HEK293 (cell line): Measurements from ENCODE around the gene EID2.

Source experiments
- GLIS2 ChIP-seq: fragments of 450-650 bp; formaldehyde crosslinking; IDR thresholded peaks from 2 replicates; pipeline ENCODE4 v1.5.1; 2016; ENCODE audit warnings: missing biosample characterization, missing genetic modification characterization
- HOXD13 ChIP-seq: sonication (generic); formaldehyde crosslinking; IDR thresholded peaks from 2 replicates; pipeline ENCODE4 v1.8.0; 2022; ENCODE audit warnings: missing genetic modification reagents, borderline replicate concordance
- OSR2 ChIP-seq: fragments of 450-650 bp; formaldehyde crosslinking; IDR thresholded peaks from 2 replicates; pipeline ENCODE4 v1.5.1; 2016; ENCODE audit warnings: missing biosample characterization, missing genetic modification characterization
- OVOL3 ChIP-seq: fragments of 450-650 bp; formaldehyde crosslinking; IDR thresholded peaks from 2 replicates; pipeline ENCODE4 v1.5.1; 2016; ENCODE audit warnings: missing biosample characterization, missing genetic modification characterization
- PRDM4 ChIP-seq: fragments of 450-650 bp; formaldehyde crosslinking; IDR thresholded peaks from 2 replicates; pipeline ENCODE4 v1.5.1; 2017; ENCODE audit warnings: missing biosample characterization, missing genetic modification characterization
- REPIN1 ChIP-seq: fragments of 450-650 bp; formaldehyde crosslinking; IDR thresholded peaks from 2 replicates; pipeline ENCODE4 v1.5.1; 2017; ENCODE audit warnings: missing biosample characterization, missing genetic modification characterization, low read depth
- SCRT2 ChIP-seq: fragments of 450-650 bp; formaldehyde crosslinking; IDR thresholded peaks from 2 replicates; pipeline ENCODE4 v1.5.1; 2016; ENCODE audit warnings: missing biosample characterization, missing genetic modification characterization
- SETDB1 ChIP-seq: IDR thresholded peaks from one replicate; pipeline ENCODE4 v1.6.1; 2017; ENCODE audit warnings: mild to moderate bottlenecking, low read length, moderate library complexity, mixed read lengths; ENCODE audit not compliant: insufficient read length
- ZBTB17 ChIP-seq: fragments of 450-650 bp; formaldehyde crosslinking; IDR thresholded peaks from 2 replicates; pipeline ENCODE4 v1.5.1; 2016; ENCODE audit warnings: missing biosample characterization, missing genetic modification characterization
- ZBTB21 ChIP-seq: fragments of 450-650 bp; formaldehyde crosslinking; IDR thresholded peaks from 2 replicates; pipeline ENCODE4 v1.5.1; 2017; ENCODE audit warnings: missing biosample characterization, missing genetic modification characterization
- ZEB2 ChIP-seq: fragments of 450-650 bp; formaldehyde crosslinking; IDR thresholded peaks from 2 replicates; pipeline ENCODE4 v1.5.1; 2016; ENCODE audit warnings: missing biosample characterization, missing genetic modification characterization
- ZFP69B ChIP-seq: fragments of 450-650 bp; formaldehyde crosslinking; IDR thresholded peaks from 2 replicates; pipeline ENCODE4 v1.5.1; 2016; ENCODE audit warnings: missing biosample characterization, missing genetic modification characterization
- ZNF121 ChIP-seq: fragments of 450-650 bp; formaldehyde crosslinking; IDR thresholded peaks from 2 replicates; pipeline ENCODE4 v1.5.1; 2016; ENCODE audit warnings: missing biosample characterization, missing genetic modification characterization
- ZNF138 ChIP-seq: fragments of 450-650 bp; formaldehyde crosslinking; IDR thresholded peaks from 2 replicates; pipeline ENCODE4 v1.5.1; 2016; ENCODE audit warnings: missing biosample characterization, missing genetic modification characterization, borderline replicate concordance
- ZNF37A ChIP-seq: fragments of 450-650 bp; IDR thresholded peaks from 2 replicates; pipeline ENCODE4 v1.5.1; 2018; ENCODE audit warnings: missing biosample characterization, missing genetic modification characterization
- ZNF501 ChIP-seq: fragments of 450-650 bp; formaldehyde crosslinking; IDR thresholded peaks from 2 replicates; pipeline ENCODE4 v1.5.1; 2016; ENCODE audit warnings: missing biosample characterization, missing genetic modification characterization
- ZNF513 ChIP-seq: fragments of 450-650 bp; IDR thresholded peaks from 2 replicates; pipeline ENCODE4 v1.5.1; 2018; ENCODE audit warnings: missing biosample characterization, missing genetic modification characterization
- ZNF548 ChIP-seq: fragments of 450-650 bp; formaldehyde crosslinking; IDR thresholded peaks from 2 replicates; pipeline ENCODE4 v1.5.1; 2016; ENCODE audit warnings: missing biosample characterization, missing genetic modification characterization
- ZNF629 ChIP-seq: fragments of 450-650 bp; formaldehyde crosslinking; IDR thresholded peaks from 2 replicates; pipeline ENCODE4 v1.5.1; 2017; ENCODE audit warnings: missing biosample characterization, missing genetic modification characterization
- ZNF707 ChIP-seq: fragments of 450-650 bp; formaldehyde crosslinking; IDR thresholded peaks from 2 replicates; pipeline ENCODE4 v1.5.1; 2016; ENCODE audit warnings: missing biosample characterization, missing genetic modification characterization
- ZNF776 ChIP-seq: fragments of 450-650 bp; formaldehyde crosslinking; IDR thresholded peaks from 2 replicates; pipeline ENCODE4 v1.5.0; 2017; ENCODE audit warnings: missing biosample characterization, missing genetic modification characterization, borderline replicate concordance
- ZNF785 ChIP-seq: fragments of 450-650 bp; formaldehyde crosslinking; IDR thresholded peaks from 2 replicates; pipeline ENCODE4 v1.5.1; 2016; ENCODE audit warnings: missing biosample characterization, missing genetic modification characterization
- TF ChIP-seq, protein P1 (sequence below): fragments of 450-650 bp; formaldehyde crosslinking; IDR thresholded peaks from 2 replicates; pipeline ENCODE4 v1.5.1; 2017; ENCODE audit warnings: missing biosample characterization, missing genetic modification characterization
- TF ChIP-seq, protein P2 (sequence below): fragments of 450-650 bp; formaldehyde crosslinking; IDR thresholded peaks from 2 replicates; pipeline ENCODE4 v1.5.1; 2016; ENCODE audit warnings: missing biosample characterization, missing genetic modification characterization
- TF ChIP-seq, protein P3 (sequence below): fragments of 450-650 bp; formaldehyde crosslinking; IDR thresholded peaks from 2 replicates; pipeline ENCODE4 v1.5.1; 2016; ENCODE audit warnings: missing biosample characterization, missing genetic modification characterization

The EID2 gene

GRCh38 chr19:39539165-39539517 is 820 bp downstream of the EID2 start (continued):
- TF ChIP-seq, protein P1, sequence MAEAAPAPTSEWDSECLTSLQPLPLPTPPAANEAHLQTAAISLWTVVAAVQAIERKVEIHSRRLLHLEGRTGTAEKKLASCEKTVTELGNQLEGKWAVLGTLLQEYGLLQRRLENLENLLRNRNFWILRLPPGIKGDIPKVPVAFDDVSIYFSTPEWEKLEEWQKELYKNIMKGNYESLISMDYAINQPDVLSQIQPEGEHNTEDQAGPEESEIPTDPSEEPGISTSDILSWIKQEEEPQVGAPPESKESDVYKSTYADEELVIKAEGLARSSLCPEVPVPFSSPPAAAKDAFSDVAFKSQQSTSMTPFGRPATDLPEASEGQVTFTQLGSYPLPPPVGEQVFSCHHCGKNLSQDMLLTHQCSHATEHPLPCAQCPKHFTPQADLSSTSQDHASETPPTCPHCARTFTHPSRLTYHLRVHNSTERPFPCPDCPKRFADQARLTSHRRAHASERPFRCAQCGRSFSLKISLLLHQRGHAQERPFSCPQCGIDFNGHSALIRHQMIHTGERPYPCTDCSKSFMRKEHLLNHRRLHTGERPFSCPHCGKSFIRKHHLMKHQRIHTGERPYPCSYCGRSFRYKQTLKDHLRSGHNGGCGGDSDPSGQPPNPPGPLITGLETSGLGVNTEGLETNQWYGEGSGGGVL (tag by site-specific recombination) = peak; percentile 42
- TF ChIP-seq REPIN1 (tag by site-specific recombination) (no peak), ZNF707 (no peak), HOXD13 (CRISPR knock-in tag) (no peak), ZNF629 (tag by site-specific recombination) (no peak; the same call in 1 of the 2 replicates), ZNF548 (tag by site-specific recombination) (no peak), ZNF776 (no peak), ZNF785 (tag by site-specific recombination) (no peak), ZNF501 (tag by site-specific recombination) (peak; percentile 72; the same call in 1 of the 2 replicates), PRDM4 (tag by site-specific recombination) (0 out of 2 replicates have a peak, but pooled peaks have one; percentile 17), ZNF138 (no peak), SETDB1 (no peak), ZBTB17 (tag by site-specific recombination) (0 out of 2 replicates have a peak, but pooled peaks have one; percentile 40), ZEB2 (tag by site-specific recombination) (peak; percentile 76), ZNF121 (tag by site-specific recombination) (no peak), OSR2 (tag by site-specific recombination) (no peak), OVOL3 (no peak), SCRT2 (tag by site-specific recombination) (peak; percentile 81), ZFP69B (0 out of 2 replicates have a peak, but pooled peaks have one; percentile 20), ZNF37A (tag by site-specific recombination) (no peak), ZNF513 (tag by site-specific recombination) (no peak; the same call in 1 of the 2 replicates), ZBTB21 (tag by site-specific recombination) (no peak), GLIS2 (tag by site-specific recombination) (no peak)
- TF ChIP-seq, protein P2, sequence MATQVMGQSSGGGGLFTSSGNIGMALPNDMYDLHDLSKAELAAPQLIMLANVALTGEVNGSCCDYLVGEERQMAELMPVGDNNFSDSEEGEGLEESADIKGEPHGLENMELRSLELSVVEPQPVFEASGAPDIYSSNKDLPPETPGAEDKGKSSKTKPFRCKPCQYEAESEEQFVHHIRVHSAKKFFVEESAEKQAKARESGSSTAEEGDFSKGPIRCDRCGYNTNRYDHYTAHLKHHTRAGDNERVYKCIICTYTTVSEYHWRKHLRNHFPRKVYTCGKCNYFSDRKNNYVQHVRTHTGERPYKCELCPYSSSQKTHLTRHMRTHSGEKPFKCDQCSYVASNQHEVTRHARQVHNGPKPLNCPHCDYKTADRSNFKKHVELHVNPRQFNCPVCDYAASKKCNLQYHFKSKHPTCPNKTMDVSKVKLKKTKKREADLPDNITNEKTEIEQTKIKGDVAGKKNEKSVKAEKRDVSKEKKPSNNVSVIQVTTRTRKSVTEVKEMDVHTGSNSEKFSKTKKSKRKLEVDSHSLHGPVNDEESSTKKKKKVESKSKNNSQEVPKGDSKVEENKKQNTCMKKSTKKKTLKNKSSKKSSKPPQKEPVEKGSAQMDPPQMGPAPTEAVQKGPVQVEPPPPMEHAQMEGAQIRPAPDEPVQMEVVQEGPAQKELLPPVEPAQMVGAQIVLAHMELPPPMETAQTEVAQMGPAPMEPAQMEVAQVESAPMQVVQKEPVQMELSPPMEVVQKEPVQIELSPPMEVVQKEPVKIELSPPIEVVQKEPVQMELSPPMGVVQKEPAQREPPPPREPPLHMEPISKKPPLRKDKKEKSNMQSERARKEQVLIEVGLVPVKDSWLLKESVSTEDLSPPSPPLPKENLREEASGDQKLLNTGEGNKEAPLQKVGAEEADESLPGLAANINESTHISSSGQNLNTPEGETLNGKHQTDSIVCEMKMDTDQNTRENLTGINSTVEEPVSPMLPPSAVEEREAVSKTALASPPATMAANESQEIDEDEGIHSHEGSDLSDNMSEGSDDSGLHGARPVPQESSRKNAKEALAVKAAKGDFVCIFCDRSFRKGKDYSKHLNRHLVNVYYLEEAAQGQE = no peak
- TF ChIP-seq, protein P3, sequence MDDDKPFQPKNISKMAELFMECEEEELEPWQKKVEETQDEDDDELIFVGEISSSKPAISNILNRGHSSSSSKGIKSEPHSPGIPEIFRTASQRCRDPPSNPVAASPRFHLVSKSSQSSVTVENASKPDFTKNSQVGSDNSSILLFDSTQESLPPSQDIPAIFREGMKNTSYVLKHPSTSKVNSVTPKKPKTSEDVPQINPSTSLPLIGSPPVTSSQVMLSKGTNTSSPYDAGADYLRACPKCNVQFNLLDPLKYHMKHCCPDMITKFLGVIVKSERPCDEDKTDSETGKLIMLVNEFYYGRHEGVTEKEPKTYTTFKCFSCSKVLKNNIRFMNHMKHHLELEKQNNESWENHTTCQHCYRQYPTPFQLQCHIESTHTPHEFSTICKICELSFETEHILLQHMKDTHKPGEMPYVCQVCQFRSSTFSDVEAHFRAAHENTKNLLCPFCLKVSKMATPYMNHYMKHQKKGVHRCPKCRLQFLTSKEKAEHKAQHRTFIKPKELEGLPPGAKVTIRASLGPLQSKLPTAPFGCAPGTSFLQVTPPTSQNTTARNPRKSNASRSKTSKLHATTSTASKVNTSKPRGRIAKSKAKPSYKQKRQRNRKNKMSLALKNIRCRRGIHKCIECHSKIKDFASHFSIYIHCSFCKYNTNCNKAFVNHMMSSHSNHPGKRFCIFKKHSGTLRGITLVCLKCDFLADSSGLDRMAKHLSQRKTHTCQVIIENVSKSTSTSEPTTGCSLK (tag by site-specific recombination) = no peak
